Panc1 (cell line): ENCODE data around the gene ARHGAP45.

ENCODE experiments used
- POLR2AphosphoS5 ChIP-seq: IDR thresholded peaks from 2 replicates; pipeline ENCODE4 v1.6.1; 2012; ENCODE audit warnings: mild to moderate bottlenecking, low read depth, low read length, moderate library complexity
- SIN3A ChIP-seq: IDR thresholded peaks from 2 replicates; pipeline ENCODE4 v1.6.1; 2012; ENCODE audit warnings: low read depth, mild to moderate bottlenecking, low read length, moderate library complexity, borderline replicate concordance; ENCODE audit not compliant: insufficient read depth
- TF ChIP-seq, protein P1 (sequence below): fragments of 450-650 bp; IDR thresholded peaks from 2 replicates; pipeline ENCODE4 v1.5.1; 2017; ENCODE audit warnings: mild to moderate bottlenecking

DNA sequence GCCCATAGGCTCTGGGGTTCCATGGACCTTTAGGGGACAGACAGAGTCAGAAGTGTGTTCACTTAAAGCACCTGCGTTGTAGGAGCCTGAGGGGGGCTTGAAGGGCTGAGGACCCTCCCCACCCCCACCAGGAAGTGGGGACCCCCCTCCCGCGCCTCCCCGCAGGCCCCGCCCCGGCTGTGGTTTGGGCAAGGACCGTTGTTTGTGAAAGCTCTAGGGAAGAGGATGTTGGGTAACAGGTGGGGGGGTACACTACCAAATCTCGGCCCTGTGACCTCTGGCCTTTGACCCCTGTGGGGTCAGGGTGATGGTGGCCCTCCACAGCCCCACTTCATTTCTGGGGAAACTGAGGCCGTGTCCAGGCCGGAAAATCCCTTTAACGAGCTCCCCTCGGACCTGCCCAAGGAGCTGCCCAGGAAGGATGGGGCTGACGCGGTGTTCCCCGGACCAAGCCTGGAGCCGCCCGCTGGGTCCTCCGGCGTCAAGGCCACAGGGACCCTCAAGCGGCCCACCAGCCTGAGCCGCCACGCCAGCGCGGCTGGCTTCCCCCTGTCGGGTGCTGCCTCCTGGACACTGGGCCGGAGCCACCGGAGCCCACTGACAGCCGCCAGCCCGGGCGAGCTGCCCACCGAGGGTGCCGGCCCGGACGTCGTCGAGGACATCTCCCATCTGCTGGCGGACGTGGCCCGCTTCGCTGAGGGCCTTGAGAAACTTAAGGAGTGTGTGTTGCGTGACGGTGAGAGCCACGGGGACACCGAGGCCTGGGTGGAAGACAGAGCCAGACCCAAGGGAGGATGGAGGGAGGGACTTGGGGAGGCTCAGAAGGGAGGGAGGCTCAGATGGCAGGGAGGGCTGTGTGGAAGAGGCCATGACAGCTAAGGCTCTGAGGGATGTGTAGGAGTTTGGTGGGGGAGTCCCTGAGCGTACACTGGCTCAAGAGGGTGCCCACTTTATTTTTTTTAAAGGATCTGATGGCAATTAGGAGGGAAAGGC lies 1.3 kb downstream of the ARHGAP45 start:
- TF ChIP-seq, protein P1, sequence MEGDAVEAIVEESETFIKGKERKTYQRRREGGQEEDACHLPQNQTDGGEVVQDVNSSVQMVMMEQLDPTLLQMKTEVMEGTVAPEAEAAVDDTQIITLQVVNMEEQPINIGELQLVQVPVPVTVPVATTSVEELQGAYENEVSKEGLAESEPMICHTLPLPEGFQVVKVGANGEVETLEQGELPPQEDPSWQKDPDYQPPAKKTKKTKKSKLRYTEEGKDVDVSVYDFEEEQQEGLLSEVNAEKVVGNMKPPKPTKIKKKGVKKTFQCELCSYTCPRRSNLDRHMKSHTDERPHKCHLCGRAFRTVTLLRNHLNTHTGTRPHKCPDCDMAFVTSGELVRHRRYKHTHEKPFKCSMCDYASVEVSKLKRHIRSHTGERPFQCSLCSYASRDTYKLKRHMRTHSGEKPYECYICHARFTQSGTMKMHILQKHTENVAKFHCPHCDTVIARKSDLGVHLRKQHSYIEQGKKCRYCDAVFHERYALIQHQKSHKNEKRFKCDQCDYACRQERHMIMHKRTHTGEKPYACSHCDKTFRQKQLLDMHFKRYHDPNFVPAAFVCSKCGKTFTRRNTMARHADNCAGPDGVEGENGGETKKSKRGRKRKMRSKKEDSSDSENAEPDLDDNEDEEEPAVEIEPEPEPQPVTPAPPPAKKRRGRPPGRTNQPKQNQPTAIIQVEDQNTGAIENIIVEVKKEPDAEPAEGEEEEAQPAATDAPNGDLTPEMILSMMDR: no peak
- TF ChIP-seq SIN3A (no peak), POLR2AphosphoS5 (no peak)
